GDM1 (cell line): ENCODE data around the gene CTDSP1.

ENCODE experiments used
- DNase-seq: peaks from one replicate; lab custom pipeline; 2025; lab: John Stamatoyannopoulos, UW

Gene CTDSP1

DNA sequence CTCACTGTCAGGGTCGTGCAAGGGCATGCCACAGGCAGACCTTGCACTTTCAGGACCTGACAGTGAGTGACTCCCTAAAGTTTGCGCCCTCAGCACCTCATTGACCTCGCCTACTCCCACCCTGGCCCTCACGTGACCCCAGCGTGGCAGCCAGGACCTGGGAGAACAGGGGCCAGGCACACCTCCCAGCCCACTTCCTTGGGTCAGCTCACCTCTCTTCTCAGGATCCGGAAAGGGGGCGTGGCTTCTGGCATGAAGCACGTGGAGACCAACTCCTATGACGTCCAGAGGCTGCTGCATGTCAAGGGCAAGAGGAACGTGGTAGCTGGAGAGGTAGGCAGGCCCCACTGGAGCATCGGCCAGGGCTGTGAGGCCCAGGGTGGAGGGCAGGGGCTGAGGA is 28.1 kb downstream of the CTDSP1 start:
- DNase-seq, result no peak

DNA sequence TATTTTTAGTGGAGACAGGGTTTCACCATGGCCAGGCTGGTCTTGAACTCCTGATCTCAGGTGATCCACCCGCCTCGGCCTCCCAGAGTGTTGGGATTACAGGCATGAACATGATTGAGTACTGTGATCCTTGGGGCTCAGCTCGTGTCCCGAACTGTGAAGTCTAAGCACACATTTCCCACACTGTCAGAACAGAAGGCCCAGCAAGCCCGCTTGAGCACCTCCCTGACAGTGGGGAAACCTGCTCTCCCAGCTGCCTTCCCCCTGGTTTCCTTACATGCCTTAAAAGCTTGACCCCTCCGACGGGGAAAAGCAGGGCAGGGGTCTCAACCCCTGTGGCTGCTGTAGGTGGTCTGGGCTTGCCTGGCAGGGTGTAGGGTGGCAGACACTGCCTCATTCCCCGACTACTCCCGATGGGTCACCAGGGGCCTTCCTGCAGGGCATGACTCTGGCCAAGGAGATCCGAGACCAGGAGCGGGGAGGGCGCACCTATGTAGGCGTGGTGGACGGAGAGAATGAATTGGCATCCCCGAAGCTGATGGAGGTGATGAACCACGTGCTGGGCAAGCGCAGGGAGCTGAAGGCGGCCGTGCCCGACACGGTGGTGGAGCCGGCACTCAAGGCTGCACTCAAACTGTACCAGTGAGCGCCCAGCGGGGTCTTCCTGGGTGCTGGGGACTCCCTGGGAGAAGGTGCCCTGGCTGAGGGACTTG is 29.3 kb downstream of the CTDSP1 start:
- no peak for DNase-seq

DNA sequence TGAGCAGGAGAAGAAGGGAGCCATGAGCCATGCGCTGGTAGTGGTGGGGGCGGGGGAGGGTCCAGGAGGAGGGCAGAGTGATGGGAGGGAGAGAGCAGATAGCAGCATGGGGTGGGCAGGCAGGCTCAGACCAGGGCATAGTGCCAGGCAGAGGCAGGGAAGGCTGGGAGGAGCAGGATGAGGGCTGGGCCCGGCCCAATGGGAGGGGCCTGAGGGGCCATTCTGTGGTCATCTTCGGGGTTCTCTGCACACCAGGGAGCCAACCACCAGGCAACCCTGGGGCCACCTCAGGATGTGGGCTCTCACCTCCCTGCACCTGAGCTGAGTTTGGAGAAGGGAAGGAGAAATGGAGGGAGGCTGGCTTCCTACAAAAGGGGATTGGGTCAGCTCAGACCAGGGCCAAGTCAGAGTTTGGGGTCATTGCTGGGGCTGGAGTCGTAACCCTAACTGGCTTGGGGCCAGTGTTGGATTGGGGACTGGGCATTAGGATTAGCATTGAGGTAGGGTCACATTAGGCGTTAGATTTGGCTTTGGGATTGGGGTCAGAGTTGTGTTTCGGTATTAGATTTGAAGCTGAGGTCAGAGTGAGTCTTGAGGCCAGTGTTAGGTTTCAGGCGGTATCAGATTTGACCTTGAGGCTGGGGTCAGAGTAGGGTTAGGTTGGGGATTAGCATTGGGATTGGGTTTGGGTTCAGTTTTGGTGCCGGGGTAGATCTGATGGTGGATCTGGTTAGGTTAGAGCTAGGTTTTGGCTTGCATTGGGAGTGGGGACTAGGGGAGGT is 30.4 kb downstream of the CTDSP1 start:
- no peak for DNase-seq

DNA sequence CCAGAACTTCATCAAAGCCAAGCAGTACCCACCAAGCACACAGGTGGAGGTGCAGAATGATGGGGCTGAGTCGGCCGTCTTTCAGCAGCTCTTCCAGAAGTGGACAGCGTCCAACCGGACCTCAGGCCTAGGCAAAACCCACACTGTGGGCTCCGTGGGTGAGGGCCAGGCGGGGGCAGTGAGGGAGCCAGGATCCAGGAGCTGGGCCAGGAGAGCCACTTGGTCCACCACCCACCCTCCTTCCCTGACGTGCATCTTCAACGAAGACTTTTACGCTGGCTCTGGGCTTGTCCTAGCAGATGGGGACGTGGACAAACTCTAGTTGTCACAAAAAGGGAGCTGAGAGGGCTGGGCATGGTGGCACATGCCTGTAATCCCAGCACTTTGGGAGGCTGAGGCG is 31.1 kb downstream of the CTDSP1 start:
- DNase-seq, result no peak

DNA sequence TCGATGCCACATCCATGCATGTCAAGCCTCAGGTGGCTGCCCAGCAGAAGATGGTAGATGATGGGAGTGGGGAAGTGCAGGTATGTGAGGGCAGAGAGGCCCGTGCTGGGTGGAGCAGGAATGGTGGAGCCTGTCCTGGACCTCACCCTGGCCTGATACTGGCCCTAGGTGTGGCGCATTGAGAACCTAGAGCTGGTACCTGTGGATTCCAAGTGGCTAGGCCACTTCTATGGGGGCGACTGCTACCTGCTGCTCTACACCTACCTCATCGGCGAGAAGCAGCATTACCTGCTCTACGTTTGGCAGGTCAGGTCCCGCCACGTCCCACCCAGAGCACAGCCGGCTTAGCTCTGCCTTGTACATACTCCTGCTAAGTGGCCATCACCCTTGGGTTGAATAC is 32.2 kb downstream of the CTDSP1 start:
- DNase-seq, result no peak

DNA sequence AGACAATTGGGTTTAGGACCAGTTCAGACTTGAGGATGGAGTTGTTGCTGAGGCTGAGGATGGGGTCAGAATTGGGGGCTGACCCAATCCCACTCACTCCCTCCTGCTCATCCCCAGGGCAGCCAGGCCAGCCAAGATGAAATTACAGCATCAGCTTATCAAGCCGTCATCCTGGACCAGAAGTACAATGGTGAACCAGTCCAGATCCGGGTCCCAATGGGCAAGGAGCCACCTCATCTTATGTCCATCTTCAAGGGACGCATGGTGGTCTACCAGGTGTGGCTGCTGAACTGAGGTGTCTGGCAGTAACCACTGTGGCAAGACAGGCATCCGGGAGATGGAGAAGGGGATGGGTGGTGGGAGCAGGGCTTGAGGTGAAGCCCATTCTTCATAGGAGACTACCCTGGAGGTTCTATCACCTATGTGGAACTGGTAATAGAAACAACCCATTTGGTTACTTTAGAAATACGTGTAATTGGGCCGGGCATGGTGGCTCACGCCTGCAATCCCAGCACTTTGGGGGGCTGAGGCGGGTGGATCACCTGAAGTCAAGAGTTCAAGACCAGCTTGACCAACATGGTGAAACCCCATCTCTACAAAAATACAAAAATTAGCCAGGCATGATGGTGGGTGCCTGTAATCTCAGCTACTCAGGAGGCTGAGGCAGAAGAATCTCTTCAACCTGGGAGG is 33.2 kb downstream of the CTDSP1 start:
- no peak for DNase-seq

DNA sequence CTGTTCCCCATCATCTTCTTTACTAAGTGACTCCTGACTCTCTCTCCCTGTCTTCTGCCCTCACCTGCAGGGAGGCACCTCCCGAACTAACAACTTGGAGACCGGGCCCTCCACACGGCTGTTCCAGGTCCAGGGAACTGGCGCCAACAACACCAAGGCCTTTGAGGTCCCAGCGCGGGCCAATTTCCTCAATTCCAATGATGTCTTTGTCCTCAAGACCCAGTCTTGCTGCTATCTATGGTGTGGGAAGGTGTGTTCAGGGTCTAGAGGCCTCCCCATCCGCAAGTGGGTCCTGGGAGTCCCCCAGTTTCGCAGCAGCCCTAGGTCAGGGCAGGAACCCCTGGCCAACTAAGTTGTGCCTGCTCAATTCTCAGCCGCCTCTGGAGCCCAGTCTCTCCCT is 34.8 kb downstream of the CTDSP1 start:
- no peak for DNase-seq

DNA sequence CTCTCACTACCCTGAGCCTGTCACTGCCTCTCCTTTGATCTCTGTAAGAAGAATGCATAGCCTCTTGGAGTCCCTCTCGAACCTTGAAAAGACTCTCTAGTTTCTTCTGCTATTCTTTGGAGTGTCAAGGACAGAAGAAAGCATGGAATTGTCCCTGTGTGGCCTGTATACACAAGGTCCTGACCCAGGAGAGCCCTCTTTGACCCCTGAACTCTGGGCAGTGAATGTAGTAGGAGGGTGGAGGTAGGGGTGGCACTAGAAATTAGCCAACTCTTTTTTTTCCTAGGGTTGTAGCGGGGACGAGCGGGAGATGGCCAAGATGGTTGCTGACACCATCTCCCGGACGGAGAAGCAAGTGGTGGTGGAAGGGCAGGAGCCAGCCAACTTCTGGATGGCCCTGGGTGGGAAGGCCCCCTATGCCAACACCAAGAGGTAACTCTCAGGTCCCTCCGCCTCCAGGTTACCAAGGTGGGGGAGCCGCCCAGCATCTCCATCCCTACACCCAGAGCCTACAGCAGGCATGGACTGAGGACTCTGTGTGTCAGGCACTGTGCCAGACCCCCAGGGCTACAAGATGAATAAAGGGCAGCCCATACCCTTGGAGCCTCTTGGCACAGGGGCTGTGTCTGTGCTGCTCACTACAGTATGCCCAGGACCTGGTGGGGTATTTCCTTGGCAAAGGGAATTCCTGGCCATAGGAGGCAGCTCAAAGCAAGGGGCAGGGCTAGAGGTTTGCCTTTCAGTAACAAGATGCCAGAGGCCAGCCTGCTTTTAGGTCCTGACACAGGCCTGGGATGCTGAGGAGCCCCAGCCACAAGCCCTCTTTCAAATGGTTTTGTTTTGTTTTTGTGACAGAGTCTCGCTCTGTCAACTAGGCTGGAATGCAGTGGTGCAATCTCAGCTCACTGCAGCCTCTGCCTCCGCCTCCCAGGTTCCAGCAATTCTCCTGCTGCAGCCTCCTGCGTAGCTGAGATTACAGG is 35.6 kb downstream of the CTDSP1 start:
- no peak for DNase-seq

DNA sequence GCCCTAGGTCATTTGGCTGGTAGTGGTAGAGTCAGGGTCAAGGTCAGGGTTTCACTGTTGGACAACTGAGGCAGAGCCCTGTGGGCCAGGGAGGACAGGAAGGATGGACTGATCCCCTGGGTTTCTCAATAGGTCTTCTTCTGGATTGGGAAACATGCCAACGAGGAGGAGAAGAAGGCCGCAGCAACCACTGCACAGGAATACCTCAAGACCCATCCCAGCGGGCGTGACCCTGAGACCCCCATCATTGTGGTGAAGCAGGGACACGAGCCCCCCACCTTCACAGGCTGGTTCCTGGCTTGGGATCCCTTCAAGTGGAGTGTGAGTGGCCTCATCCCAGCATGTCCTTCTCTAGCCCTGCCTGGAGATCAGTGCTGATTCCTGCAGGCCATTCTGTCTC is 37.3 kb downstream of the CTDSP1 start:
- DNase-seq, result no peak

DNA sequence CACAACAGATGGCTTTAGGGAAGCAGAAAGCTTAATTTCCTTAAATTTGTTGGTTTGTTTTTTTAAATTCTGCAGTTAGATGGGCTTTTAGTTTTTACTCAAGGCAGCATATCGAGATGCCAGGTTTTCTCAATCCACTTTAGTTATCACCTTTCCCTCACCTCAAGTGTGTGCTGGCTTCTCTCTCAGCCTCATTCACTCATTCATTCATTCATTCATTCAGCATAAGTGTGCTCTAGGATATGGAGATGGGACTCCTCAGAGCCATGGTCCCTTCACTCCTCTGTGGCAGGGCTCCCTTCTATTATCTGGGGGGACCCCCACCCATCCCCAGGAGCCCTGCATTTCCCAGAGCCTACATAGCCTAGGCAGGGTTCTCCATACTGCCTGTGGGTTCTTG is 38.3 kb downstream of the CTDSP1 start:
- DNase-seq, result no peak

DNA sequence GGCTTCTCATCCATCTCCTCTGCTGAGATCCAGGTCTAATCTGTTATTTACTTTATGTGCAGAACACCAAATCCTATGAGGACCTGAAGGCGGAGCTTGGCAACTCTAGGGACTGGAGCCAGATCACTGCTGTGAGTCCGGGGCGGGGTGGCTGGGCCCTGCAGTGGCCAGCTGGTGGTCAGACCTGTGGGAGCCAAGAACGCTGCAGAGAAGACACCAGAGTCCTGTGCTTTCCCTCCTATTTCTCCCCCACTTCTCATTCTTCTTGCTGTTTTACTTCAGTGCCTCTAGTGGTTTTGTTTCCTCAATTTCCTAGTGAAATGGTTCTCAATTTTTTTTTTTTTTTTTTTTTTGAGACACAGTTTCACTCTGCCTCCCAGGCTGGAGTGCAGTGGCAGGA is 38.9 kb downstream of the CTDSP1 start:
- DNase-seq, result no peak

DNA sequence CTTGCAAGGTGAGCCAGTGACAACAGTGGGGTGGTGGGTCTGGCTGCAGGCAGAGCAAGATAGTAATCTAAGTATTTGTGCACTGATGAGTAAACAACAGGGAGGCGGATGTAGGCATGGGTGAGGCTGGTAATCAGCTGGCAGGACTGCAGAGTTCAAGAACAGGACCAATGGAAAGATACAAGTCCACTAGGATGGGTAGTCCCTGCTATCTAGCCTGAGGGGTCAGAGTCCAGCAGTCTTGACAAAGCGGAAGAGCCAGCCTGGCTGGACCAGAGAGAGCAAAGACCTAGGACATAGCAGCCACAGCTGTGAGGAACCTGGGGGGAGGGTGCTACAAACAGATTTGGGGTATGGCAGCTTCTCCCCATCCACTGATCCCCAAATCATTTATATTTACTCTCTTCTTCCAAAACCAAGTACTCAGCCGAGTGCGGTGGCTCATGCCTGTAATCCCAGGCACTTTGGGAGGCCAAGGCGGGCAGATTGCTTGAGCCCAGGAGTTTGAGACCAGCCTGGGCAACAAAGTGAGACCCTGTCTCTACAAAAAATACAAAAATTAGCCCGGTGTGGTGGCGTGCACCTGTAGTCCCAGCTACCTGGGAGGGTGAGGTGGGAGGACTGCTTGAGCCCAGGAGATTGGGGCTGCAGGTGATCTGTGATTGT is 45.2 kb downstream of the CTDSP1 start:
- DNase-seq, result no peak

DNA sequence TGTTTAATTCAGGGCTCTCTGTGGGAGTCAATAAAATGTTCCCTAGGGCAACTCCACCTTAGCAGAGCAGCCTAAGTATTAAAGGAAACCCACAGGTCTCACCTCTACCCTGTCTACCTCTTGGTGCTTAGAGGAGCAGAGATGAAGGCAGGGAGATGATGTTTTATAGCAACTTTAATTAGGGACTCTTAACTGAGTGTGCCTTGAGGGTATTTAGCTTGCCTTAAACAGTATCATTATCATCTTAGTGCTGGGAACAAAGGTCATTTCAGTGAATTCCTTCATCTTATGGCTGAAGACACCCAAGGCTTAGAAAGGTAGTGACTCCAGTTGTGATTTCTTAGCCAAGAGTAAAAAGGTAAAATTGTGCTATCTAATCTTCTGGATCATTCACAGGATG is 45.9 kb downstream of the CTDSP1 start:
- DNase-seq, result no peak

DNA sequence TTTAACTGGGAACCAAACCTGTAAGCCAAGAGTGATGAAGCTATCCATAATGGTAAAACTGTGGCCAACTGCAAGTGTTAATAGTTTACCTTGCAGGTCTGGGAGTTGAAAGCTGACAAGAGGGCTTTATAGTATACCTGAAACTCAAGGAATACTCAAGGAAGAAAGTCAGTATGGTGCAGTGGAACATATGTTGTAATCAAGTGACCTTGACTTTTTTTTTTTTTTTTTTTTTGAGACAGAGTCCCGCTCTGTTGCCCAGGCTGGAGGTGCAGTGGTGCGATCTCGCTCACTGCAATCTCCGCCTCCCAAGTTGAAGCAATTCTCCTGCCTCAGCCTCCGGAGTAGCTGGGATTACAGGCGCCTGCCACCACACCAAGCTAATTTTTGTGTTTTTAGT is 46.9 kb downstream of the CTDSP1 start:
- DNase-seq, result no peak

DNA sequence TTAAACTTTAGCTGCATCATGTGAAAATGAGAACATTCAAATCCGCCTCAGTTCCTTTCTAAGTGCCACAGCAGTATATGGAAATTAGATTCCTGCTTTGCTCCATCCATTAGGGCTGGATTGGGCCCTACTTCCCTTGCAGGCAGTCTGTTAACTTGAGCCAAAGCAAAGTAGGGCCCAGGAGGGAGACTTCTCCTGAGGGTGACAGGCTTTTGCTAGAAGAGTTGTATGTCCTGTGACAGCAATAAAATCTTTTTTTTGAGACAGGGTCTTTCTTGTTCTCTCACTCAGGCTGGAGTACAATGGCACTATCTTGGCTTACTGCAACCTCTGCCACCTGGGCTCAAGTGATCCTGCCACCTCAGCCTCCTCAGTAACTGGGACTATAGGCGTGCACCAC is 47.4 kb downstream of the CTDSP1 start:
- no peak for DNase-seq

DNA sequence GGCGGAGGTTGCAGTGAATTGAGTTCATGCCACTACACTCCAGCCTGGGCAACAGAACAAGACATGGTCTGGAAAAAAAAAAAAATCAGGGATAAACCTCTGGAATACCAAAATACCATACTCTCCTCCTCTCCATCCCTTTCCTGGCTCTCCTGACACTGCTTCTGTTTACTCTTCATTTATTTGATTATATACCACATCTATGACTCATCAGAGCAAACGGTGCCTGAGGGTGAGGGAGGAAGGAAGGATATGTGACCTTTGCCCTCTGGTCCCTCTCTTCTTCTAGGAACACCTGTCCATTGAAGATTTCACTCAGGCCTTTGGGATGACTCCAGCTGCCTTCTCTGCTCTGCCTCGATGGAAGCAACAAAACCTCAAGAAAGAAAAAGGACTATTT is 49.3 kb downstream of the CTDSP1 start:
- DNase-seq, result no peak

DNA sequence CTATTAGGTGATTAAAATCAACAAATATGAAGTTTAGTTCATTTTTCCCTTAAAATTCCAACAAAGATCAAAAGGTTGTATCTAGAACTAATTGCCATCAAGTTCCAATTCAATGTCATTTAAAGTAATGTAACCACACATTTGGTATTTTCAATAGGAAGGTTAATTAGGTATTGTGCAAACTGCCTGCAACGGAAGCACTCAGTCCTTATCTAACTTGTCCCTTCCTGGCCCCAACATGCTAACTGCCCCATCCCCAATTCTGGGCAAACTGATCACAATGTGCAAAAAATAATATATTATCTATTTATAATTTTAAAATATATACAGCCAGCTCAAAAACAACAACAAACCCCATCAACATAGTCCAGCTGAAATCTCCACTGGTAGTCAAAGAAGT is 52.4 kb downstream of the CTDSP1 start:
- no peak for DNase-seq
